ENCODE results near the gene RASA2.
"Not testable (repeated sequence)": the region's sequence is repeated elsewhere in the genome, so short reads cannot be mapped to it uniquely, and the experiment has no call there.

Gene RASA2

DNA sequence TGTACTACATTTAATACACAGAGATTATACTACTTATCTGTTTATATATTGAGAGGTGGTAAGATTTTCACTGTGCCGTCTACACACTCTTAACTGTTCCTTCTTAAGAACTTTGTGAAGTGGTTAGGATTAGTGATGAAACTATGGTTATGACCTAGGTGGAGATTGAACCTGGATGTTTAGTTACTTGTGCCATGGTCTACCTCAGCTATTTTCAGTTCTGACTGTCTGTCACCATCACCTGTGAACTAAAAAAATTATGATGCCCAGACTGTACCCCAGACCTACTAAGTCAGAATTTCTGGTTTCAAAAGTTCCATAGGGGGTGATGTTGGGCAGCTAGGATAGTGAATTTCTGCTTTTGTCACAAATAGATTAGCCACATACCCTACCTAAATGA is 6.4 kb downstream of the RASA2 start:
- DNase-seq (ENCODE audit: low read depth in 3 of 3, low spot score in 1 of 3): no peak

DNA sequence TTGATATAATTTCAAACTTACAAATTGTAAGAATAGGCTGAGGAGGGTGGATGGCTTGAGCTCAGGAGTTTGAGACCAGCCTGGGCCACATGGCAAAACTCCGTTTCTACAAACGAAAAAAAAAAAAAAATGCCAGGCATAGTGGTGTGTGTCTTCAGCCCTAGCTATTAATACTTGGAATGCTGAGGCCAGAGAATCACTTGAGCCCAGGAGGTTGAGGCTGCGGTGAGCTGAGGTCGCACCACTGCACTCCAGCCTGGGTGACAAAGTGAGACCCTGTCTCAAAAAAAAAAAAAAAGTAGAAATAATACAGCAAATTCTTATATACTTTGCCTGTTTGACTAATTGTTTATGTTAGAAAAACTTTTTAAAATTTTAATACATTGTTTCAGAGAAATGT is 10.8 kb downstream of the RASA2 start:
- DNase-seq (ENCODE audit: low read depth in 3 of 3, low spot score in 1 of 3): not testable (repeated sequence)

DNA sequence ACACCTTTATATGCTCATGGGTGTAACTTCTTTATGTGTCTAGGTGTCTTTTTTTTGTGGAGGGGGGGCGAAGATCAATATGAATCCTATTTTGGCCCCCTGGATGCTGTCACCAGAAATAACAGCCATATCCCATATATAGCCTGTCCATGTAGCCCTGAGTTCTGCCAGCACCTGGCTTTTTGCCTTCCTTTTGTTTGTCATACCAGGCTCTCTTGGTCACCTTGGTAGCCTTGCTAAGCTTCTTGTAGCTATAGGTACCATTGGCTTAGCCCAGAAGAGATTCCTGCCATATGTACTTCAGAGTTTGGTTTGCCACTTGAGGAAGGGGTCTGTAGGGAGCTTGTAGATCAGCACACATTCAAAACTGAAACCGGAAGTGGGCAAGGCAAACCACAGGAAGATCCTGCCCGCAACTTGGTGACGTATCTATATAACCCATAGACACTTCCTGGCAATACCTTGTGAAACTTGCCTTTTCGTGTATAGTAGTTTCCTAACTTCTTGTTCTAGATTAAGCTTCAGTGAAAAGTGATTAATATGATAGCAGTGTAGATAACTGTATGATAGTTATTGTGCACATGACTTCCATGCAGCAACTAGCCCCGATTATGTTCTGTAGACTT is 11.9 kb downstream of the RASA2 start:
- DNase-seq (ENCODE audit: low read depth in 3 of 3, low spot score in 1 of 3): peak; percentile 35 to 71 (median 69)

DNA sequence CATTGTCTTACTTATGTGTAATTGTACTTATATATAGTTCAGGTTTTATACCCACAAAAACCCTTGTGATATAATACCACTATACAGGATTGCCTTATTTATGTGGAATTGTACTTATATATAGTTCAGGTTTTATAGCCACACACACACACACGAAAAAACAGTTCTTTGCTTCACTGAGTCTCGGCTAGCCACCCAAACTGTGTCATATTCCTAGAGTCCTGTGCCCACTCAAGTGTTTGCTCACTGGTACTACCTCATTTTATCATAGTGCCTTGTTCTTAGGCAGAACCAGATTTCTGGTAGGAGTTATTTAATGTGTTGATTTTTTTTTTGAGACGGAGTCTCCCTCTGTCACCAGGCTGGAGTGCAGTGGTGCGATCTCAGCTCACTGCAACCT is 12.5 kb downstream of the RASA2 start:
- no peak for DNase-seq (ENCODE audit: low read depth in 3 of 3, low spot score in 1 of 3)

DNA sequence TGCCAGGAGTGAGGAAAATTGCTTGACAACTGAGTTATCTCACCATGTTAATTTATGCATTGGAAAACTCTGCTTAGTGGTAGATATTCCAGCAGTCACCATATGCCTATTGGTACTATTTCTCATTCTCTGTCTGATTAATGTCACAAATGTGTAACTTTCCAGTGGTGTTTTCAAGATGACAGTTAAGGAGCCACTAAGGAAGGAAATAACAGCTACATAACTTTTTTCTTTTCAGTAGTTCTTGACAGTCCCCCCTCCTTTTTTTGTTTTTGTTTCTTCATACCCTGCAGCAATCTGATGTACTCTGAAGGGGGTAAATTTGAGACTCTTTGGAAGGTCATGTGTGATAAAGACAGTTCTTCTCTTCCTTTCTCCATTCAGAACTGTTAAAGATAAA is 13.1 kb downstream of the RASA2 start:
- no peak for DNase-seq (ENCODE audit: low read depth in 3 of 3, low spot score in 1 of 3)

DNA sequence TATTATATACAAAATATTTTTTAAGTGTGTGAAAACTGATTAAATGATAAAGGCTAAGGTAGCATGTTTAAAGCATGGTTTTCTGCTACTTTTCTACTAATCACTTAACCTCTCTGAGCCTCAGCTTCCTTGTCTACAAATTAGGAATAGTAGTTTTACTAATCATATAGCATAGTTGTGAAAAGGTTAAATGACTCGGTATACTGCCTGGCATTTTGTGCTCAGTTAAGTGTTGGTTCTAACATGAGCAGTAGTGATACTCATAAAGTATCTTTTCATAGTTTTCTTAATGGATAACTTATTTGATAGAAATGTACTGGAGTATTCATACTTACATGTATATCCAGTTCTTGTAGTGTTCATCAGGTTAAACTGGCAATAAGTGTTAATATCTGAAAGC is 13.6 kb downstream of the RASA2 start:
- no peak for DNase-seq (ENCODE audit: low read depth in 3 of 3, low spot score in 1 of 3)

DNA sequence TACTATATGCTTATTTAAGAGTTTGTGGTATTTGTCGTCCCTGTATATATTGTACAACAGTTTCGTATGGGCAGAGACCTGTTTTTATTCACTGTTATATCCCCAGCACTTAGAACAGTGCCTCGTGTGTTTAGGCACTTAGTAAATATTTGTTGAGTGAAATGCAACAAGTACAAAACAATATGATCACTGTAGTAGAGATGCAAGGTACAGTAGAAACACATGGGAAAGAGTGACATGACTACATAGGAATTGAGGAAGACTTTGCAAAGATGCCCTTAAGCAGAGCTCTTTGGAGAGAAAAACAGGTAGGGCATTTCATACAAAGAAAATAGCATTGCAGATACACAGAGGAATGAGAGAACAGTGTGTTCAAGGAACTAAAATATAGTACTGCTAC is 18.3 kb downstream of the RASA2 start:
- DNase-seq (ENCODE audit: low read depth in 3 of 3, low spot score in 1 of 3): no peak

DNA sequence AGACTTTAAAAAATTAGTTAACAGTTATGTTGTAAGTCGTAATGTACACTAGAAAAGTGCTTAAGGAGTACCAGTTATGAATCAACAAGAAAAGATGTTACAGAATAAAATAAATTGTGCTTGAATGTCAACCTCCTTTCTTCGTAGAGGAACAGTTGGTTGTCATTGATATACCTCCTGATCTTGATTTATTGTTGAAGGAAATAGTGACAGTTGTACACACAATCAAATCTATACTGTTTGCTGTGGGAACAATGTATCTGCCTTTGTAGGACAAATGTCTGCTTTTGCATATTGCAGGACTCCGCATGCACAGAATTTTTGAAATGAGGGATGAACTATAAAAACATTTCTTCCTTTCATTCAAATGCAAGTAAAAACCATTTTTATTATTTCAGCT is 19.2 kb downstream of the RASA2 start:
- DNase-seq (ENCODE audit: low read depth in 3 of 3, low spot score in 1 of 3): no peak

DNA sequence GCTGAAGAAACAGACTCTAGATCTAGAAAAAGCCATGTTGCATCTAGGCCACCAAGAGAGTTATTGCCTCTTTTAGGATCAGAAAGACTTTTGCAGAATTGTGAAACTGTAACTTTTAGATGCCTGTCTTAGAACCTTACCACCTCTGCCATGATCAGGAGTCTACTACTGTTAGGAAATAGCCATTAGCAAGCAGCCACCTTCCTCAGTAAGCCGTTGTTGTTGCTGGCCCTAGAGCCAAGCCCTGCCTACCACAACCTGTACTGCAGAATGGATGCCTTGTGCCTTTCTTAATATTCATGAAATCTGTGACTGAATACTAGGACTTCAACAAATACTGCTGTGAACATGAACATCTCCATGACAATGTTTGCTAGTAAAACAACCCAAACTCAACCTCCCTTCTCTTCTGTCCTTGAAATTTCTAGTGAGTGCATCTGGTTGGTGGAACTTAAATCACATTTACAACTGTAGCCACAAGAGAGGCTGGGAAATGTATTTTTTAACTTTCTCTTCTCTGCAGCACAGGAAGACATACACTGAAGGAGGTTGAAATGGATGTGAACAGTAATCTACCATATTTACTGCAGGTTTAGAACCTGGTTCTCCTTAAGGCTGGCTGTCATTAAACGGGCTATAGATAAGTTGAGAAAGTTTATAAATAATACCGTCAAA is 20.7 kb downstream of the RASA2 start:
- no peak for DNase-seq (ENCODE audit: low read depth in 3 of 3, low spot score in 1 of 3)

DNA sequence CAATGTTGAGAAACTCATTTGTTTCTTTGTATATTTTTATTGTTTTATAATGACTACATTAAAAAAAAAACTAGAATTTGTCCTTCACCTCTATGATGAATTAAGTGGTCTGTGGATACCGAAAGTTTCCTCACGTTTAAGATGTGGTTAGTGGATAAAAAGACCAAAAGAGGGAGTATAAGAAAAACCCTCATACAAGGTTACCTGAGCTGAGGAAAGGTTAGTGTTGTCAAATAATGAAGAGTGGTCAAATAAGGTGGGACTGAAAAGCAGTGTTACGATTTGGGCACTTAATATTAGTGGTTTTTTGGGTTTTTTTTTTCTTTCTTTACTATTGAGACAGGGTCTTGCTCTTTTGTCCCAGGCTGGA is 21.2 kb downstream of the RASA2 start:
- no peak for DNase-seq (ENCODE audit: low read depth in 3 of 3, low spot score in 1 of 3)

DNA sequence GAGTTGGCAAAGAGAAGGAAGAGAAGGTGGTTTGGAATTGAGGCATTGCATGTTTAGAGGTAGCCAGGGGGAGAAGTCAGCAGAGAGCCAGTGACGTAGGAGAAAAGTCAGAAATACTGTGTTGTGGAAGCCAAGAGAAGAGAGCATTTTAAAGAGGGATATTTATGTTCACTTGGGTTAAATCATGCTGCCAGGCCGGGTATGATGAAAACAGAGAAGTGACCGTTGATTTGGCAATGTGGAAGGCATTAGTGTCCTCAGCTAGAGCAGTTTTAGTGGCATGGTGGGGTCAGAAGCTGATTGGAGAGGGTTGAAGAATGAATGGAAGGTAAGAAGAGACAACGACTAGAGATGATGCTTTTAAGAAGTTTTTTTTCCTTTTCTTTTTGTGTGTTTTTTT is 24.5 kb downstream of the RASA2 start:
- no peak for DNase-seq (ENCODE audit: low read depth in 3 of 3, low spot score in 1 of 3)

DNA sequence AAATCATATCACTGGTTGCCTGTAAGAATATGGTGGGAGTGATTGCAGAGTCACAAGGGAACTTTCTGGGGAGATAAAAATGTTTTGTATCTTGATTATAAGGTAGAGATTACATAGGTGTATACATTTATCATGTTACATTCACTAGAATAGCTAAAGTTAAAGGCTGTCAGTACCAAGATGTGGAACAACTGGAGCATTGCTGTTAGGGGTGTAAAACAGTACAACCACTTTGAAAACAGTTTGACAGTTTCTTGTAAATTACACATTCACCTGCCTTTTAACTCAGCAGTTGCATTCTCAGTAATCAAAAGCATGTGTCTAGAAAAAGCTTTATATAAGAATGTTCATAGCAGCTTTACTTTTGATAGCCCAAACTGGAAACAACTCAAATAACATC is 27.6 kb downstream of the RASA2 start:
- no peak for DNase-seq (ENCODE audit: low read depth in 3 of 3, low spot score in 1 of 3)

DNA sequence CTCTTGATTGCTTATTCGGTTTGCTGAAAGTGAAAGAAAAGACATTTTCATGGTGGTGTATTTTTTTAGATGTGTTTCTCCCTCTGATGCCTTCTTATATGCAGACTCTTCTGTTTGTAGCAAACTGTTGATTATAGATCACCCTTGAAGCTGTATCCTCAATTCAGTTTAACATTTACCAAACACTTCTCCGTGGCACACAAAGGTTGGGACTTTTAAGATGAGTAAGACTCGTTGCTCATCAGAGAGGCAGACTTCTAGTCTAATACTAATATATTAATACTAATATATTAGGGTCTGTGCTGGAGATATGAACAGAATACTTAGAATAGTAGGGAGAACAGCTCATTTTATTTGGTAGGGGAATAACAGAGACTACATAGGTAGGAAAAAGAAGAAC is 32.8 kb downstream of the RASA2 start:
- DNase-seq (ENCODE audit: low read depth in 3 of 3, low spot score in 1 of 3): no peak

DNA sequence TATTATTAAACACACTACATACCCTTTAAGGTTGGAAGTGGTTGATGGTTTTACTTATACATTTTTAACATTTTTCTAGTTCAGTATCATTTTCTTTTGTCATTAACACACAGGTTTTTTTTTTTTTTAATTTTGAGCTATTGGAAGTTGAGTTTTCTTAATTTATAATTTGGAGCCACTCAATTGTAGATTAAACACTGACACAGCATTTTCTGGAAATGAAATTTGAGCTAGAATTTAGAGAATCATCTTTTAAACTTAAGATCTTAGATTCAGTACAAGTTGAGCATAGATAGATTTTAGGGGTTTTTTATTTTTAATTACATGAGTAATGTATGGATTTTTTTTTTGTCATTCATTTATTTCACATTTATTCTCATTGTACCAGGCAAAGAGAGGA is 35.0 kb downstream of the RASA2 start:
- no peak for DNase-seq (ENCODE audit: low read depth in 3 of 3, low spot score in 1 of 3)

DNA sequence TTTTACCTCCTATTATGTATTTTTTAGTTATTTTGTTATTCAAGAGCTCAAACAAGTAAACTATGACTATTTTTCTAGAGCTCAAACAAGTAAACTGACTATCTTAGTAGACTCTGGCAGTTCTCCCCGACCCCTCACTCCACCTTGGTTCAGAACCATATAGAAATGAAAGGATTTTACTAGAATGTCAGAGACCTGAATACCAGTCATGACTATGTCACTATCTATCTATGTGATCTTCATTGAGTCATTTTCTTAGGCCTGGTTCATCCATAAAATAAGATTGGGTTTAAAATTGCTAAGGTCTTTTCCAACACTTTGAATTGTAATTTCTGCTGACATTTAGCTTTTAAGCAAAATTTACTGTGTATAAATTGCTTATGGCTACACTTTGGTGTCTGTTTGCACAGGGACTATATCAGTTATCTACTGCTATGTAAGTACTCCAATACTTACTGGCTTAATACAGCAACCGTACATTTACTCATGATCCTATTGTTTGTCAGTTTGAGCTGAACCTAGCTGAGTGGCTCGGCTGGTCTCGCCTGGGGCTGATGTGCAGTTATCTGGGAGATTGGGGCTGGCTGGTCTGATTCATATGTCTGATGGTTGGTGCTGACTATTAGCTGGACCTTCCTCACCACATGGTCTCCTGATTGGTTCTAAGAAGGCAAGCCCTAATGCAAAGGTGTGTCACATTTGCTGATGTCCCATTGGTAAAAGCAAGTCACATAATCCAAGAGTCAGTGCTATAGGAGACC is 37.0 kb downstream of the RASA2 start:
- no peak for DNase-seq (ENCODE audit: low read depth in 3 of 3, low spot score in 1 of 3)

DNA sequence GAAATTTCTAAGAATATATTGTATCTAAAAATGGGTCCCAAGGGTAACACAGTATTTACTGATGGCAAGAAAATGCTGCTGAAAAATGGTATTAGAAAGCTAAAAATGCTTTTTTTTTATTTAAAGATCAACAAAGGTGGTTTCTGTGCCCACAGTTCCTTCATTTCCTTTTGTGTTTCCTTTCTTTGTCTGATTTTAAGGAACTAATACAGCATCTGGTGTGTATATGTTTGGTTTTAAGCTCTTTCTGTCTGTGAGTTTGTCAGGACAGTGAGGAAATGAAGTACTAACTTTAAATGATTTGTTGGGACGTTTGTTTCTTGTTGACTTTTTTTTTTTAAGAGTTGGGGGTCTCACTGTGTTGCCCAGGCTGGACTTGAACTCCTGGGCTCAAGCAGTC is 38.2 kb downstream of the RASA2 start:
- no peak for DNase-seq (ENCODE audit: low read depth in 3 of 3, low spot score in 1 of 3)

DNA sequence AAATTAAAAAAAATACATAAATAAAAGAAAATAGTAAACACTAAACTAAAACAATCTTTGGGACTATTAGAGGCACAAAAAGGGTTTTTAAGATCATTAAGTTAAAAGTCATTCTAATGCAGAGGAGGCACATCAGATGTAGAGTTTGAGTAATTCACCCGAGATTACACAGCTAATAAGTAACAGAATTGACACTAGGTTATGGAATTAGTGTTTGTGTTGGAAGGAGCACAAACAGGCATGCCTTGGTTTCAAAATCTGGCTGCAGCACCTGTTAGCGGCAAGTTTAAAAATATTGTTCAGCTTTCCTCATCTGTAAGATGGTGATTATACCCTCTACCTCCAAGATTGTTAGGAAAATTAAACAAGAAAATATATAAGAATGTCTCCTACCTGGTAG is 39.0 kb downstream of the RASA2 start:
- no peak for DNase-seq (ENCODE audit: low read depth in 3 of 3, low spot score in 1 of 3)

DNA sequence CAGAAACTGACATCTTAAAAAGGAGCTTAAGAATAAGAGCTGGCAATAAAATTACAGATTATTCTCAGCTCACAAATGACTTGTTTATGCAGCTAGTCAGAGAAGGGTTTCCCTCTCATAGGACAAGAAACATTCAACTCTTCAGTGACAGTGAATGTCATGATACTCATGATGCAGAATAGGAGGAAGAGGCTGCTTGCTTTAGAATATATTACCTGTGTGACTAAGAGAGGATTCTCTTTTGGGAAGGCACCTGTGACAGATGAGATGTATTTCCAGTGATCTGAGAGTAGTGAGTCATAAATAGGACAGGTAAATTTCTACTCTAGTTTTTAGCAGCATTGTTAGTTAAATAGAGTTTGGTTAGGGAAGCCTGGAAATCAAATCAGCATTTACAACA is 39.9 kb downstream of the RASA2 start:
- no peak for DNase-seq (ENCODE audit: low read depth in 3 of 3, low spot score in 1 of 3)

DNA sequence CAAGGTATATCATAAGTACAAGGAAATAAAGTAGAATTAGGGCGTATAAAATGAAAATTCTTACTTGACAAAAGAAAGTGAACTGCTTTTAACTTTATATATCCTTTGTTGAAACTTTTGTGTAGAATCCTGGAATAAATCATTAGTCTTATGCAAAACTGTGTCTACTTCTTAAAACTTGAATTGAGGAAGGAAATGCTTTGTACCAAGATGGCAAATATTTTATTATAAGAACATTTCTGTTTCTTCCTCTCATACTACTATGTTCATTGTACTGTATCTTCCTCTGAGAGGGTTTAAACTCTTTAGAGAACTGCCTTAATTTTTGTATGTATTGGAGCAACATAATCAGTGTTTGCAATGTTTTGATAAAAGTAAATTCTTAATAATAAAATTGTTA is 42.0 kb downstream of the RASA2 start:
- no peak for DNase-seq (ENCODE audit: low read depth in 3 of 3, low spot score in 1 of 3)

DNA sequence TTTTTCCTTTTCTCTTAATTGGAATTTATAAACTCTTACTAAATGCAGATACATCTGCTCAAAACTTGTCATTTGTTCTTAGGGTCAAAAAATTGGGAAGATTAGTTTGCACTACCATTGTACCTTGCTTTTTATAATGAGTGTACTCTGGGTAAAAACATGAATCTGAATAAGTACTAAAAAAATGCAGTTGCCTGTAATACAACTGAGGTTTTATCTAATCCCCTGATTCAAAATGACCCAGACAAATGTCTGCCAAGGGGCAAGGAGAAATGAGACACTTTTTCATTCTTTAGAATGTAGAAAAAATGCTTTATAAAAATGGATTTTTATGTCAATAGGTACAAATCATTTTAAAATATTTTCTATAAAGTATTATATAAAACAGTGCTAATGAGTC is 42.4 kb downstream of the RASA2 start:
- DNase-seq (ENCODE audit: low read depth in 3 of 3, low spot score in 1 of 3): no peak

DNA sequence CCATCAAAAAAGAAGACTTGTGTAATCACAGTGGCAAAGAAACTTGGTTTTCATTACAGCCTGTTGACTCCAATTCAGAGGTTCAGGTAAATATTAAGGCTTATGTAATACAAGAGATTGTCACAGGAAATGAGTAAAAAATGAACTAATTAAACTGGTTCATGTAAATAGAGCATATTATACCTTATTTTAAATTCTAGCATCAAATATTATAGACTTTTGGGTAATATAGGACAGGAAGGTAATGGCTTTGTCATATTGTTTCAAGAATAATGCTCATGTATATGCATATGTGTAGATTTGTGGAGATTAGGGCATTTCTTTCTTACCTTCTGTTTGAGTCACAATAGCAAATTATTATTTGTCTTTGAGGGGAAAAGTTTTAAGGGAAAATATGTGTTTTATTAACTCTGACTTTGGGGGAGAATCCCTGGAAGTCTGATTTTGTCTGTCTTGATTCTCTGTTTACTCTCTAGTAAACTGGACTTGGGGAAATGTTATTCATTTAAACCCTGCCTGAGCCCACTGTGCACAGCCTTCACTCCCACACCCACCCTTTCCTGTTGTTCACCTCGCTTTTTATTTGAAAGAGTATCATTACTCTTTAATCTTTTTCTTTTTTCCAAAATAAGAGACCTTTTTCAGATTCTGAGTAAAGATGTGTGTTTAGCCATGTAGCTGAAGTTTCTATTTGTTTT is 43.0 kb downstream of the RASA2 start:
- no peak for DNase-seq (ENCODE audit: low read depth in 3 of 3, low spot score in 1 of 3)

DNA sequence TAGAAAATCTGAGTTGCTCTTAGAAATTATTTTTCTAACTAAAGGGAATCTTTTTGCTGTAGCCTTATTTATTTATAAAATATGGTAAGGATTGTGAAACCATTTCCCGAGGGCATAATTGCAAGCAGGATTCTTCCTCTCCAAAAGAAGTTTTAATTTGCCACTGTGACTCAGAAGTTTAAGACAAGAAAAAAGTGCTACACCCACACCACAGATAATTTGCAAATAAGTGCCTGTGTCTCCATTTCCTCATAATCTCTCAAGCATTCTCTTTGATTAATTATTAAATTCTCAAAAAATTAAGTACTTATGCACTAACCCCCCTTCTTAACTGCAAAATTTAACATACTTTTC is 43.6 kb downstream of the RASA2 start:
- no peak for DNase-seq (ENCODE audit: low read depth in 3 of 3, low spot score in 1 of 3)
